Upper lobe of left lung (tissue), 4 donors: ENCODE data around the gene PGRMC2.

Source experiments
- CTCF ChIP-seq, 6 experiments: fragments of 450-650 bp in 4 of 6; fragments of 200-600 bp in 2 of 6; sonication (generic) in 2 of 6; IDR thresholded peaks; one replicate each; pipeline ENCODE4 v1.5.1; 2016 to 2019; ENCODE audit warnings: antibody characterized with exemption in 6 of 6
- EP300 ChIP-seq, 4 donors: sonication (generic); formaldehyde crosslinking; IDR thresholded peaks; one replicate each; pipeline ENCODE4 v1.5.1; 2017; ENCODE audit warnings: antibody characterized with exemption in 4 of 4, control low read depth in 2 of 4
- POLR2A ChIP-seq, 4 donors: fragments of 450-650 bp; IDR thresholded peaks; one replicate each; pipeline ENCODE4 v1.5.1; 2016 to 2017; ENCODE audit warnings: antibody characterized with exemption in 4 of 4, mild to moderate bottlenecking in 2 of 4
- POLR2AphosphoS5 ChIP-seq, 2 donors: sonication (generic); formaldehyde crosslinking; IDR thresholded peaks; one replicate each; pipeline ENCODE4 v1.5.1; 2017; ENCODE audit warnings: antibody characterized with exemption in 2 of 2

GRCh38 chr4:128267745-128268144 lies 19.9 kb downstream of the PGRMC2 start:
- no peak for TF ChIP-seq POLR2A (IDR thresholded peaks at IDR 0.05)
- TF ChIP-seq CTCF (IDR thresholded peaks at IDR 0.05): no peak
- TF ChIP-seq POLR2AphosphoS5 (IDR thresholded peaks at IDR 0.05): no peak
- TF ChIP-seq EP300 (IDR thresholded peaks at IDR 0.05): no peak
